Measurements from ENCODE around the gene LRBA. TPM values are rescaled to one million over a fixed set of nuclear protein-coding genes. Genes with fewer than 3 reads are reported as not detected.

Gene LRBA
- total and polyA plus RNA-seq, 9 donors: 20.7 to 30.5 (median 27.7) TPM

GRCh38 chr4:150580306-150580705 is 434.8 kb downstream of the LRBA start:
- peaks cover 47% of the 10 kb centered on the region for H3K27me3 ChIP-seq (ENCODE audit: control insufficient read depth, insufficient read depth, low read length)
- DNase-seq: no peak
- no peaks in the 10 kb centered on the region for H3K9me3 ChIP-seq (replicated peaks; ENCODE audit: control insufficient read depth, low read depth, low read length)
- 61% methylated on average over 7 of the region's 9 CpGs for WGBS (ENCODE audit: insufficient coverage)
- no peaks in the 10 kb centered on the region for H3K36me3 ChIP-seq (ENCODE audit: control insufficient read depth, insufficient read depth, low read length)
- H3K4me3 ChIP-seq (ENCODE audit: low read length): peak overlapping the region; percentile 46
- peaks cover 14% of the 10 kb centered on the region for H3K4me1 ChIP-seq (ENCODE audit: control insufficient read depth, insufficient read depth, low read length)
- H3K27ac ChIP-seq (ENCODE audit: low read length): no peak overlapping the region

DNA sequence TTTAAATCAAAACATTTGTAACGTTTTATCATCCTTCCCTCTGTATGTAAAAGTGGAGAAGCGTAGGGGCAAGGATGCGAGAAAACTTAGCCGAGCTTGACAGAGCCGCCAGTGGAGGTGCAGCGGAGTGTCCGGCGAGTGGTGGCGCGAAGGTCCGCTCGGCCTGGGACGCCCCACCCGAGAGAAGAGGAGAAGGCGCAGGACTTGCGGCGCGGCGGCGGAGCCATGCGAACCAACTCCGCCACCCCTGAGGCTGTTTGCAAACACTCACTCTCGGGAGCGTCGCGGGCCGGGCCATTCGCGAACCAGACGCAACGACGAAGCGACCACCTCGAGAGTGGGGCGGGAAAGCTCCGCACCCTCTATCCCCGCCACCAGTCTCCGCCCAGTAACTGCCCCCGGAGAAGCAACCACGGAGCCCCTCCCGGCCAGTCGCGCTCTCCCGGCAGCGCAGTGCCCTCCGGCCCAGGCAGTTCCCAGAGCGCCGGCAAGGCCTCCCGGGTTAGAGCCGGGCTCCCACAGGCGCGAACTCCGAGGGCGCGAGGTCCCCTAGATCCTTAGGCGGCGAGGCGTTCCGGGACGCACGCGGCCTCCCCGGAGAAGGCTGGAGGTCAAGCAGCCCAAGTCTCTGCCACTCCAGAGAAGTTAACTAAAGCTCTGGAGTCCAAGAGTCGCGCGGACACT is 435.4 kb downstream of the LRBA start:
- H3K27ac ChIP-seq (ENCODE audit: low read length): peak overlapping the region; percentile 31
- H3K9me3 ChIP-seq (replicated peaks; ENCODE audit: control insufficient read depth, low read depth, low read length): no peaks in the 10 kb centered on the region
- H3K36me3 ChIP-seq (ENCODE audit: control insufficient read depth, insufficient read depth, low read length): no peaks in the 10 kb centered on the region
- peak; percentile 60 for DNase-seq
- WGBS (ENCODE audit: insufficient coverage): 6% methylated on average over 63 of the region's 66 CpGs
- H3K27me3 ChIP-seq (ENCODE audit: control insufficient read depth, insufficient read depth, low read length): peaks cover 47% of the 10 kb centered on the region
- peak overlapping the region; percentile 46 for H3K4me3 ChIP-seq (ENCODE audit: low read length)
- peaks cover 14% of the 10 kb centered on the region for H3K4me1 ChIP-seq (ENCODE audit: control insufficient read depth, insufficient read depth, low read length)

DNA sequence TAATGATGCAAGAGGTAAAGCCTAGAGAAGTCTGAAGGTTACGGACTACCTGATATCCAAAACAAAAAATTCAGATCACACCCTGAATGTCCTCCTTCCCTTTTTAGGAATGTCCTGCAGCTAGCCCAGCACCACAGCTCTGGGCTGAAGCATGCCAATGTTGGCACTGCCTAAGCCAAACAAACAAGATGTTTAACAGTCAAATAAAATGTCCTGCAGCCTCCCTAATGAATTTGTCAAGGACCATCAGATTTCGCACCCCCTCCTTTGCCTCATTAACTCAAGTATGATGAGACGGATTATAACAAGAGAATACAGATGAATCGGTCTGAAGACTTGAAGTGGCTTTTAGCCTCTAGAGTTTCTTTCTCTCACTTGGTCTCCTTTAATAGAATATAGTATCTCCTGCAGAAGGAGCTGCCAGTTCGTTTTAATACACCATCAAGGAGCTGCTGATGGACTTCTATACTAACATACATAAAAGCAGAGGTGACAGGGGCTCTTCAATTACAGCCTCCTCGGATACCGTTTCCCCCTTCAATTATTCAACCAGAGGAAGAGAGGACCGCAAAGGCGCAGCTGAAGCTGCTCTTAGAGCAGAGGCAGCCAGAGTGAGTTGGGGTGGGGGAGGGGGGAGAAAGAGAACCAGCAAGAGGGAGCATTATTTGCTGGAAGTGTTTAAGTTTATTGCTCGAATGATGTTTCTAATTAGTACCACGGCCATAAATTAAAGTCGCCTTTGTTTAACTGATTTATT is 436.2 kb downstream of the LRBA start:
- Histone ChIP-seq H3K4me3 (ENCODE audit: low read length) (peak overlapping the region; percentile 46), H3K27me3 (ENCODE audit: control insufficient read depth, insufficient read depth, low read length) (peaks cover 45% of the 10 kb centered on the region), H3K4me1 (ENCODE audit: control insufficient read depth, insufficient read depth, low read length) (peaks cover 13% of the 10 kb centered on the region), H3K36me3 (ENCODE audit: control insufficient read depth, insufficient read depth, low read length) (no peaks in the 10 kb centered on the region), H3K9me3 (replicated peaks; ENCODE audit: control insufficient read depth, low read depth, low read length) (no peaks in the 10 kb centered on the region), H3K27ac (ENCODE audit: low read length) (peak overlapping the region; percentile 31)
- 100% methylated on average over 1 of the region's 12 CpGs for WGBS (ENCODE audit: insufficient coverage)
- DNase-seq: peak; percentile 48

- no CpG with 5 or more reads among the region's 1 CpG for whole genome bisulfite sequencing (ENCODE audit: insufficient coverage)
- DNase-seq: no peak
- peaks cover 9% of the 10 kb centered on the region for H3K4me1 ChIP-seq (ENCODE audit: control insufficient read depth, insufficient read depth, low read length)
- H3K27me3 ChIP-seq (ENCODE audit: control insufficient read depth, insufficient read depth, low read length): peaks cover 34% of the 10 kb centered on the region
- no peak overlapping the region for H3K27ac ChIP-seq (ENCODE audit: low read length)
- H3K9me3 ChIP-seq (replicated peaks; ENCODE audit: control insufficient read depth, low read depth, low read length): no peaks in the 10 kb centered on the region
- H3K36me3 ChIP-seq (ENCODE audit: control insufficient read depth, insufficient read depth, low read length): no peaks in the 10 kb centered on the region
- H3K4me3 ChIP-seq (ENCODE audit: low read length): no peak overlapping the region
These were observed 437.3 kb downstream of the LRBA start for GRCh38 chr4:150577796-150578195.

- no CpG with 5 or more reads among the region's 3 CpGs for WGBS (ENCODE audit: insufficient coverage)
- Histone ChIP-seq H3K27me3 (ENCODE audit: control insufficient read depth, insufficient read depth, low read length) (peaks cover 10% of the 10 kb centered on the region), H3K4me1 (ENCODE audit: control insufficient read depth, insufficient read depth, low read length) (peaks cover 4% of the 10 kb centered on the region), H3K9me3 (replicated peaks; ENCODE audit: control insufficient read depth, low read depth, low read length) (no peaks in the 10 kb centered on the region), H3K27ac (ENCODE audit: low read length) (no peak overlapping the region), H3K4me3 (ENCODE audit: low read length) (no peak overlapping the region), H3K36me3 (ENCODE audit: control insufficient read depth, insufficient read depth, low read length) (no peaks in the 10 kb centered on the region)
- DNase-seq: no peak
These were observed 440.4 kb downstream of the LRBA start for GRCh38 chr4:150574678-150575077.

DNA sequence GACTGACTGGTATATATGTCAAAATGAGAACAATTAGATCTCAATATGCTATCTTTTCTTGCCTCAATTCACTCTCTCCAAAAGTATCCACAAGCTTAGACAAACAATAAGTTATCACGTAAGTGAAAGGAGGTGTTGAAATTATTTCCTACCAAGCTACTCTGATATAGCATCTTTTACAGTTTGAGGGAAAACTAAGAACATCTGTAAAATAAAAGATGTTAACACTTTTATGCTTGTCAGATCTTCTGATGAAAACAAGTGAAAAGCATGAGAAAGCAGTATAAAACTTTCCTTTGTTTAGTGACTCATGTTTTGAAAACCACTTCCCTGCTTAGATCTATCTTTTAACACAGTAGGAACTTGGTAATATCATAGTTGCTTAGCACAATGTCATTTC is 441.6 kb downstream of the LRBA start:
- Histone ChIP-seq H3K27ac (ENCODE audit: low read length) (no peak overlapping the region), H3K36me3 (ENCODE audit: control insufficient read depth, insufficient read depth, low read length) (no peaks in the 10 kb centered on the region), H3K4me3 (ENCODE audit: low read length) (no peak overlapping the region), H3K4me1 (ENCODE audit: control insufficient read depth, insufficient read depth, low read length) (no peaks in the 10 kb centered on the region), H3K9me3 (replicated peaks; ENCODE audit: control insufficient read depth, low read depth, low read length) (no peaks in the 10 kb centered on the region), H3K27me3 (ENCODE audit: control insufficient read depth, insufficient read depth, low read length) (no peaks in the 10 kb centered on the region)
- no CpG with 5 or more reads among the region's 1 CpG for WGBS (ENCODE audit: insufficient coverage)
- no peak for DNase-seq

DNA sequence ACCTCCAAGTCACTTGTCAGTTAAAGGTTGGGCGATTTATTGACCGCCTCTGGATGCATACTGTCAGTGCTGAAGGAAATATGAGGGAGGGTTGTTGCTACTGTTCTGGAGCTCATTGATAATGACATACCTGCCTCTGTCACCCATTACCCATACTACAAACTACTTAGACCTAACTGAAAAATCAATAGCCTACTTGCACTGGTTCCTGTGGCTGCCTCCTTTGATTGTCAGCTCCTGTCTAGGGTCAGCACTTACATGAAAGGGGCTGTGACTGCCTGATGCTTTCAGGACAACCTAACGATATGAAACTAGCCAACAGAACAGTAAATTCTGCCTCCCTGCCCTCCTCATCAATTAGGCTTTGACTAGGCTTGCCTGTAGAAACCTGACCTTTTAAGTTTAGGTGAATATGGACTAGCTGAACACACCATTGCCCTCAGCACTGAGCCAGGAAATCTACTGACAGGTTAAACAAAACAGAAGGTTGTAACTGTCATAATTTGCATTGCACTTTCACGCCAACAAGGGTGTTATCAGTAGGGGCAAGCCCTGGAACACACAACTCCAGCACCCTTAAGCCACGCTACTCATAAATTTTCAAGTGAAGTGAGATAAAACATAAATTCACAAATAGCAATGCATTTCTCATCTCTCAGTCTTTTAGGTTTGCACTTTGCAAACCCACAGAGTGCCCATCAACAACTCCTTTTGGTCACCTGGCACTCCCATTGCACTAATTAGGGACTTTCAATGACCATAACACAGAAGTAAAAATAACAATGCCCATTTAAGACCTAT is 442.2 kb downstream of the LRBA start:
- no peaks in the 10 kb centered on the region for H3K4me1 ChIP-seq (ENCODE audit: control insufficient read depth, insufficient read depth, low read length)
- no peaks in the 10 kb centered on the region for H3K27me3 ChIP-seq (ENCODE audit: control insufficient read depth, insufficient read depth, low read length)
- H3K36me3 ChIP-seq (ENCODE audit: control insufficient read depth, insufficient read depth, low read length): no peaks in the 10 kb centered on the region
- WGBS (ENCODE audit: insufficient coverage): no CpG with 5 or more reads among the region's 5 CpGs
- H3K4me3 ChIP-seq (ENCODE audit: low read length): no peak overlapping the region
- H3K9me3 ChIP-seq (replicated peaks; ENCODE audit: control insufficient read depth, low read depth, low read length): no peaks in the 10 kb centered on the region
- H3K27ac ChIP-seq (ENCODE audit: low read length): no peak overlapping the region
- no peak for DNase-seq

GRCh38 chr4:150570862-150571261 is 444.2 kb downstream of the LRBA start:
- Histone ChIP-seq H3K9me3 (replicated peaks; ENCODE audit: control insufficient read depth, low read depth, low read length) (no peaks in the 10 kb centered on the region), H3K4me1 (ENCODE audit: control insufficient read depth, insufficient read depth, low read length) (no peaks in the 10 kb centered on the region), H3K27ac (ENCODE audit: low read length) (no peak overlapping the region), H3K36me3 (ENCODE audit: control insufficient read depth, insufficient read depth, low read length) (no peaks in the 10 kb centered on the region), H3K4me3 (ENCODE audit: low read length) (no peak overlapping the region), H3K27me3 (ENCODE audit: control insufficient read depth, insufficient read depth, low read length) (no peaks in the 10 kb centered on the region)
- no peak for DNase-seq
- no CpG with 5 or more reads among the region's 1 CpG for WGBS (ENCODE audit: insufficient coverage)

GRCh38 chr4:150569998-150570535 is 445.0 kb downstream of the LRBA start:
- Histone ChIP-seq H3K27ac (ENCODE audit: low read length) (no peak overlapping the region), H3K4me1 (ENCODE audit: control insufficient read depth, insufficient read depth, low read length) (no peaks in the 10 kb centered on the region), H3K36me3 (ENCODE audit: control insufficient read depth, insufficient read depth, low read length) (no peaks in the 10 kb centered on the region), H3K27me3 (ENCODE audit: control insufficient read depth, insufficient read depth, low read length) (no peaks in the 10 kb centered on the region), H3K4me3 (ENCODE audit: low read length) (no peak overlapping the region), H3K9me3 (replicated peaks; ENCODE audit: control insufficient read depth, low read depth, low read length) (no peaks in the 10 kb centered on the region)
- 33% methylated on average over 1 of the region's 4 CpGs for WGBS (ENCODE audit: insufficient coverage)
- DNase-seq: no peak

All from muscle of leg (tissue), 11 donors.